Testis (tissue), 3 donors: ENCODE measurements around the gene PTPRN2. TPM values are rescaled to one million over a fixed set of nuclear protein-coding genes. Genes with fewer than 3 reads are reported as not detected.

ENCODE experiments used
- DNase-seq: peaks from one replicate; pipeline ENCODE4 v3.0.0-alpha.2; 2019
- H3K27ac ChIP-seq, 2 donors: fragments of 200-600 bp; sonication (generic); one replicate each; pipeline ENCODE4 v1.5.1; 2019
- H3K27me3 ChIP-seq: fragments of 200-600 bp; sonication (generic); one replicate; pipeline ENCODE4 v1.5.1; 2019
- H3K36me3 ChIP-seq: fragments of 200-600 bp; sonication (generic); one replicate; pipeline ENCODE4 v1.5.1; 2017; ENCODE audit warnings: low read depth; ENCODE audit errors: missing control alignments
- H3K4me1 ChIP-seq: fragments of 200-600 bp; sonication (generic); one replicate; pipeline ENCODE4 v1.5.1; 2019
- H3K4me3 ChIP-seq, 2 donors: fragments of 200-600 bp; sonication (generic); one replicate each; pipeline ENCODE4 v1.5.1; 2017 to 2019
- H3K9me3 ChIP-seq: fragments of 200-600 bp; sonication (generic); one replicate; pipeline ENCODE4 v1.5.1; 2017
- POLR2A ChIP-seq: fragments of 450-650 bp; IDR thresholded peaks from one replicate; pipeline ENCODE4 v1.6.1; 2017; ENCODE audit warnings: antibody characterized with exemption, mild to moderate bottlenecking, moderate library complexity
- WGBS, 2 donors: methylation state at CpG; one replicate each; pipeline ENCODE4 v1.1.5; 2018; 5-methylcytosine and 5-hydroxymethylcytosine counted together
- intact Hi-C: fragments of 100-400 bp; cut with DNase I; formaldehyde crosslinking; loops from one replicate; pipeline ENCODE4 v1.15.1; 2023; ENCODE audit warnings: low total_unique reads
- polyA plus RNA-seq: library from polyadenylated mRNA; stranded (reverse); fragments of 350-450 nt; fragmentation: Illumina TruSeq; extraction: RNeasy Lipid Tissue Mini Kit (QIAGEN cat#74804); gene quantifications from one replicate; pipeline ENCODE4 v1.2.3, GENCODE V29; 2014; ENCODE audit warnings: low read depth, low replicate concordance; ENCODE audit not compliant: insufficient read depth
- total RNA-seq, 2 donors: library from RNA; depleted of rRNA; stranded (reverse); fragments of >200 nt; gene quantifications; one replicate each; pipeline ENCODE4 v1.2.3, GENCODE V29; 2016
- TF ChIP-seq, protein P1 (sequence below), 3 experiments: fragments of 450-650 bp in 2 of 3; fragments of 200-600 bp in 1 of 3; sonication (generic) in 1 of 3; IDR thresholded peaks; one replicate each; pipeline ENCODE4 v1.5.1; 2016 to 2019; ENCODE audit warnings: antibody characterized with exemption in 3 of 3, mild to moderate bottlenecking in 2 of 3, moderate library complexity in 1 of 3

PTPRN2 gene
- total and polyA plus RNA-seq, 3 donors from 2014 or later, result 9.3 to 10.8 (median 9.8) TPM

GRCh38 chr7:157560710-157561522 lies 1026.7 kb downstream of the PTPRN2 start:
- Histone ChIP-seq H3K27me3 (no peaks in the 10 kb centered on the region), H3K4me3 (no peak overlapping the region), H3K9me3 (no peaks in the 10 kb centered on the region), H3K27ac (no peak overlapping the region), H3K4me1 (no peaks in the 10 kb centered on the region), H3K36me3 (no peaks in the 10 kb centered on the region)
- WGBS, 2 donors, result 94 to 97% methylated on average over 29 of the region's 29 CpGs
- intact Hi-C loops, result no loop called here
- DNase-seq, result no peak
- no peak for TF ChIP-seq POLR2A
- TF ChIP-seq, protein P1, sequence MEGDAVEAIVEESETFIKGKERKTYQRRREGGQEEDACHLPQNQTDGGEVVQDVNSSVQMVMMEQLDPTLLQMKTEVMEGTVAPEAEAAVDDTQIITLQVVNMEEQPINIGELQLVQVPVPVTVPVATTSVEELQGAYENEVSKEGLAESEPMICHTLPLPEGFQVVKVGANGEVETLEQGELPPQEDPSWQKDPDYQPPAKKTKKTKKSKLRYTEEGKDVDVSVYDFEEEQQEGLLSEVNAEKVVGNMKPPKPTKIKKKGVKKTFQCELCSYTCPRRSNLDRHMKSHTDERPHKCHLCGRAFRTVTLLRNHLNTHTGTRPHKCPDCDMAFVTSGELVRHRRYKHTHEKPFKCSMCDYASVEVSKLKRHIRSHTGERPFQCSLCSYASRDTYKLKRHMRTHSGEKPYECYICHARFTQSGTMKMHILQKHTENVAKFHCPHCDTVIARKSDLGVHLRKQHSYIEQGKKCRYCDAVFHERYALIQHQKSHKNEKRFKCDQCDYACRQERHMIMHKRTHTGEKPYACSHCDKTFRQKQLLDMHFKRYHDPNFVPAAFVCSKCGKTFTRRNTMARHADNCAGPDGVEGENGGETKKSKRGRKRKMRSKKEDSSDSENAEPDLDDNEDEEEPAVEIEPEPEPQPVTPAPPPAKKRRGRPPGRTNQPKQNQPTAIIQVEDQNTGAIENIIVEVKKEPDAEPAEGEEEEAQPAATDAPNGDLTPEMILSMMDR (IDR thresholded peaks at IDR 0.05), result no peak

- H3K4me3 ChIP-seq, result no peak overlapping the region
- no peak for DNase-seq
- H3K27ac ChIP-seq, result no peak overlapping the region
- intact Hi-C loops, result no loop called here
- 85 to 89% methylated on average over 12 to 20 of the region's 20 CpGs for WGBS, 2 donors
- no peaks in the 10 kb centered on the region for H3K27me3 ChIP-seq
- no peaks in the 10 kb centered on the region for H3K36me3 ChIP-seq
- H3K4me1 ChIP-seq, result no peaks in the 10 kb centered on the region
- TF ChIP-seq, protein P1 (IDR thresholded peaks at IDR 0.05), result no peak
- TF ChIP-seq POLR2A, result no peak
- H3K9me3 ChIP-seq, result no peaks in the 10 kb centered on the region
Observed at GRCh38 chr7:157560258-157560654, 1027.4 kb downstream of the PTPRN2 start.

- no peak for DNase-seq
- TF ChIP-seq, protein P1 (IDR thresholded peaks at IDR 0.05), result no peak
- no peak for TF ChIP-seq POLR2A
- no peaks in the 10 kb centered on the region for H3K27me3 ChIP-seq
- H3K27ac ChIP-seq, result no peak overlapping the region
- no peaks in the 10 kb centered on the region for H3K4me1 ChIP-seq
- H3K36me3 ChIP-seq, result no peaks in the 10 kb centered on the region
- intact Hi-C loops, result no loop called here
- no peak overlapping the region for H3K4me3 ChIP-seq
- no peaks in the 10 kb centered on the region for H3K9me3 ChIP-seq
- 82 to 86% methylated on average over 13 to 20 of the region's 20 CpGs for WGBS, 2 donors
Observed at GRCh38 chr7:157559596-157560257, 1027.9 kb downstream of the PTPRN2 start.

- H3K4me1 ChIP-seq, result no peaks in the 10 kb centered on the region
- no peak overlapping the region for H3K4me3 ChIP-seq
- intact Hi-C loops, result no loop called here
- H3K36me3 ChIP-seq, result no peaks in the 10 kb centered on the region
- H3K27me3 ChIP-seq, result no peaks in the 10 kb centered on the region
- TF ChIP-seq, protein P1 (IDR thresholded peaks at IDR 0.05), result no peak
- no peak for TF ChIP-seq POLR2A
- no peaks in the 10 kb centered on the region for H3K9me3 ChIP-seq
- no peak overlapping the region for H3K27ac ChIP-seq
- no peak for DNase-seq
- WGBS, 2 donors, result 70 to 79% methylated on average over 12 to 27 of the region's 27 CpGs
Observed at GRCh38 chr7:157558875-157559595, 1028.6 kb downstream of the PTPRN2 start.
